ENCODE results near the gene RGS7.
"Not testable (repeated sequence)": the region's sequence is repeated elsewhere in the genome, so short reads cannot be mapped to it uniquely, and the experiment has no call there.

RGS7 gene

DNA sequence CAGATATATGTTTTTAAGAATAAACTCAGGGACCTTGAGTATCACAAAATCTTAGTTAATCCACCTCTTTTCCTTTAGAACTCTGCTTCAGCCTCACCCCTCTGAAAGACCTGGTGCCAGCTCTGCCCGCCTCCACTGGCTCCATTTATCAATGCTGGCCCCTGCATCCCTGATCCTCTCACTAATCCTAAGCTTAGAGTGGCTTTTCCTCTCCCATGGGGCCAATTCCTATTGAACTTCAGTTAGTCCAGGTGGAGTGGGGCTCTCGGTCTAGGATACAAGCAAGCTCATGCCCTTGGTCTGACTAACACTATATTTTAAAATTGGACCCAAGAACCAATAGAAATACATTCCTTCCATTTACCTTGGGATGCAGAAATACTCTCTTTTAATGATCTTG, 87.0 kb downstream of the RGS7 start:
- no peak for DNase-seq

DNA sequence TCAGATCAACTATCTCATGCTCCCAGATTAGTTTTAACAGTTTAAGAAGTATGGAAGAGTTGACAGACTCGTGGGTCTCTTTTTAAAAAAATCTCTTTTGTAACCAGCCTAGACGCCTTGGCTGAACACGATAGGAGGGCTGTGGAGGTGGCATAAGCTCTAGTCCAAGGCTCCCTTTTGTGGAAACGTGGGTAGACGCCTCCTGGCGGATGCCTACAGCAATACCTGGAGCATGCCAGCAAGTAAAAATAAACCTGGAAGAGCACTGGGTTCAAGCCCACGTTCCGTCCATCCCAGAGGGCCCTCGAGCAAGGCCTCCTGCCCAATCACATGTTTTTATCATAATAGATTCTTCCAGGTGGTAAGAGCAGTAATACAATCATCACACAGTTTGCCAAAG, 87.9 kb downstream of the RGS7 start:
- no peak for DNase-seq

DNA sequence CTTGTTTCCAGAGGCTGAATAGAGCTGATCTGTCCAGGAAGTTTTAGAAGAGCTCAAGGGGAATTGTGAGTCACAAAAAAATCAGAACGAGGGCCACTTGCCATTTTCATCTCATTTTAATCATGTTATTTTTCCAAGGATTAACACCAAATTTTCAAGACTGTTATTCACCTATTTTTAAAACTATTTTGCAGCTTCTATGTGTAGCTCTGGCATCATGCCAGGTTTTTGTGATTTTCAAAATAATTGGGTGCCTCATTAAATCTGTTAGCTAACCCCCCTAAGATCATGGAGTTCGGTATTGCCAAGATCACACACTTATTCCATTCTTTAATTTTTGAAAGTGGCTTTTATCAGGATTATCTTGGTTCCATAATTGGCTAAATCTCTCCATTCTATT, 90.9 kb downstream of the RGS7 start:
- DNase-seq: no peak

DNA sequence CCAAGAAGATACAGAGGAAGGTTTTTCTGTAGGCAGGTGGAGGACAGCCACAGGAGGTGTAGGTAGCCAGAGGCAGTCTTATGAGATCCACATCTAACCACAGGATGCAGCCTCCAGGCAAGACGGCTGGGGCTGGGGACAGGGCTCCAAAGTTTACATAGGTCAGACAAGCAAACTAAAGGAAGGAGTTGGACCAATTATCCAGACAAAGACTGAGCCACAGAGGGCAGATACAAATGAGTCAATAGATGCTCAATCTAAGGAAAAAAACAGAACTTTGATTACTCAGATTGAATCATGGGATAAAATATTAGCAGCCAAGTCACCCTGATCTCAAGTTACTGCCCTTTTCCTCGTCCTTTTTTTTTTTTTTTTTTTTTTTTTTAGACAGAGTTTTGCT, 91.6 kb downstream of the RGS7 start:
- DNase-seq: no peak

DNA sequence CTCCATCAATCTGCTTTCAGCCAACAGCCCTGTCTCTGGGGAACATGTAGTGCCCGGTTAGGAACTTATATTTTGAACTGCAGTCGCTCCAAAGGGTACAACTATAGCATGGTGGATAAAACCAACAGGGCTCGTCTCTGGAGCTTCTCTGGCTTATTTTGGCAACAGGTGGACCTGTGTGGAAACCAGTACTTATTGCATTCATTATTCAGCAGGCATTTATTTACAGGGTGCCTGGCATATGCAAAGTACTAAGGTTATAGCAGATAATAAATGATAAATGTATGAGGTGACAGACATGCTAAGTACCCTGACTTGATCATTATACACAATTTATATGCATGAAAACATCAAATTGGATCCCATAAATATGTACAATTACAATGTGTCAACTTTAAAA, 93.7 kb downstream of the RGS7 start:
- DNase-seq: no peak

DNA sequence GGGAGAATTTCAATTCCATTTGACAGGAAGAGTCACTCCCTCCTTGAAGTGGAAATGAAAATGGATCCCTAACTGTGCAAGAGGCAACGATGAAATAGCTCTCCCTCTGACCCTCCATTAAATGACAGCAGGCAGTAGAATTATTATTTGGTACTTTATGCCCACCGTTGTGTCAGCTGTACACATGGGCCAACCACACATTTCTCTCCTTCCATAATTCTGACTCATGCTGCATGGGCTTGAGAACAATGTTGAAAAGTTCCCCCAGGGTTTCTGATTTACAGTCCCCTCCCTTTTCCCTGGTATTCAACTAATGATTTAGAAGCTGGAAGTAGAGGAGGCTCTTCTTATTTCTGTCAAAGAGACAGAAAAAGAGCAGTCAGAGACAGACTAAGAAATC, 103.5 kb downstream of the RGS7 start:
- DNase-seq: no peak

DNA sequence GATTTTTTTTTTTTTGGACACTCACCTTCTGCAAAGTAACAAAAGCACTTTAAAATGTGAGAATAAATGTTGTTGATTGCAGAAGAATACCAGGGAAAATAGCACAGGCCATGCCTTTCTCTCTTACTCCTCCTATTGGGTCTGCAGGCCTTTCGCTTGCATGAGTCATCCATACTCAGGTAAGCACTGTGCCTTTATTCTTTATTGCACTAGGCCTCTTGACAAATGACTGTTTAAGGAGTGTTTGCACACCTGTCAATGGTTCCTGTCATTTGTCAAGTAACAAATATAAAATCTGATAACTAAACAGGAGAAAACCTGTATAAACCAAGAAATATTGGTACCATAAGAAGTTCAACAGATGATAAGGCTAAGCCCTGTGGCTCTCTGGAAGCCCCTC, 106.5 kb downstream of the RGS7 start:
- no peak for DNase-seq

DNA sequence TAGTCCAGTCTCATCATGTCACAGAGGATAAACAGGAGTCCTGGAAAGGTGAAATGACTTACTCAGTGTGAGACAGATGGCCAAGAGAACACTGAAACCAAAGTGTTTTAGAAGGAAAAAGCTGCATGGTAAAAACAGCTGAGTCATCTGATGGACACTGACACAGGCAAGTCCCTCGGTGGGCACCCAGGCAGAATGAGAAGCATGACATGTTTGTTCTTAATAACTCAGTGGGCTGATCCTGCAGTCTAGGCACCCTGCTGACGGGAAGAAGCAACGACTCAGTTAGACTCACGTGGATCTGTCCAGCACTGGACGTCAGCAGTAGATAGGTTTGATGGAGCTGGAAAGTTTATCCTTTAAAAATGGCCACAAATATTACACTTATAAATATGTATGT, 116.9 kb downstream of the RGS7 start:
- DNase-seq: no peak

DNA sequence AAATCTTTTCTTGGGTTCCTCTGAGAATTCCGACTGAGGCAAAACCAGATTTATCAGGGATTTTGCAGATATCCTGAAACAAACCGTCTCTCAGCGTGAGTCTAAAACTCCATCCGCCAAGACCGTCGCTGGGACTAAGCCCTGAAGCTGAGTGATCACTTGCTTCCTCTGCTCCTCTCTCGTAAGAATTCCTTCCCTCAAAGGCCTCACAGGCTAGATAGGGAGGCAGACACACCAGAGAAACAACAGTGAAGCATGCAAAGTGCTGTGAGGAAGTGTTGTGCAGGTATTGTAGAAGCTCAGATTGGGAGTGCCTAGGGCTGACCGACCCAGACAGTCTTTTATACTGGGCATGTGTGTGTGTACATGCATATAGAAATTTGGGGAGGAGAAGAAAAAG, 119.1 kb downstream of the RGS7 start:
- no peak for DNase-seq

DNA sequence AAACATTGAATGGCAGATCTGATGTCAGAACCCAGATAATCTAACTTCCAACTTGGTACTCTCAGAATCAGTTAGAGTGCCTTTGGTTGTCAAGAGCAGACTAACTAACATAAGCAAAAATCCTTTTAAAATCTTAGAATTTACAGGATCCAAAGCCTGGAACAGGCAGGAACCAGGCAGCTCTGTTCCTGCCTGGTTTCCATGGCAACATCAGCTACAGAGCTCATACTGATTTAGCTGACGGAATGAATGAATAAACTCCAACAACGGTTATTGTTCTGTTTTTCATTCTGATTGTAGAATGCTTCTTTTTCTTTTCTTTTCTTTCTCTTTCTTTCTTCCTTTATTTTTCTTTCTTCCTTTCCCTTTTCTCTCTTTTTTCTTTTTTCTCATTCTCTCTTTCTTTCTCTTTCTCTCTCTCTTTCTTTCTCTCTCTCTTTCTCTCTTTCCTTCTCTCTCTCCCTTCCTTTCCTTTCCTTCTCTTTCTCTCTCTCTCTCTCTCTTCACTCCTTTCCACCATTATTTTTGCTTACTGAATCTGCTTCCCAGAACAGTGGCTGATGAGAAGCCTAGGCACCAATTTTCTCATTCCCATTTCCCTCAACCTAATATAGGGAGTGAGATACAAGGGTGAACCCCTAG, 121.6 kb downstream of the RGS7 start:
- no peak for DNase-seq

DNA sequence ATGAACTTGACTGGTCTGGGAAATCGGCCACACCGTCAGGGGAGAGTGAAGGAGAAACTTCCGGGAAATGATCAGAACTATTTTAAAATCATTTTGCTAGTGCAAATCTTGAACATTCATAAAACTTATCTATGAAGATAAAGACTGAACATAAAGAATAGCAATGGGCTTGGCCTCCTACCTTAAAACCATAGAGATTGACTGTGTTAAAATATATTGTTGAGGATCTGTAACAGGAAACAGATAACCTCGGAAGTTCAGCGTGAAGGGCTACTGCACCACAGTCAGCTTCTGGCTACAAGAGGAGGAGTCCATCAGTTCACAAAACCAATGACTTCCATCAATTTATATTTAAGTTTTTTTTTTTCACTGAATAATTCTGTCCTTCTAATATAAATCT, 127.3 kb downstream of the RGS7 start:
- no peak for DNase-seq

DNA sequence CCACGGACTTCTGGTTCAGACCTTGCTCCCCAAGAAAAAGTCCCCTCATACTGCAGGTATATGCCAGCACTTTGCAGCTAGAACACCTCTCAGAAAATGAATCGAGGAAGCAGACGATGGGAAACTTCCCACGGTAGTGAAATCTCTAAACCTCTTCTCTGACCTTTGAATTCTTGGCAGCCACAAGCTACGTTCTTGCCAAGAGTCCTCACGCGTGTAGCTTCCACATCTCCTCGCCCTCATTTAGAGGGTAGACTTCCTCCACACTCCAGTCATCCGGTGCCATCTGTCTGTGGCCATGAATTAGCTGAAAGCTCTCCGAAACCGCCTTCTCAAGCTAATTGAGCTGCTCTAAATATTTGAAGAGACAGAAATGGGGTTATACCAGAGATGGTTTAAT, 127.8 kb downstream of the RGS7 start:
- no peak for DNase-seq

DNA sequence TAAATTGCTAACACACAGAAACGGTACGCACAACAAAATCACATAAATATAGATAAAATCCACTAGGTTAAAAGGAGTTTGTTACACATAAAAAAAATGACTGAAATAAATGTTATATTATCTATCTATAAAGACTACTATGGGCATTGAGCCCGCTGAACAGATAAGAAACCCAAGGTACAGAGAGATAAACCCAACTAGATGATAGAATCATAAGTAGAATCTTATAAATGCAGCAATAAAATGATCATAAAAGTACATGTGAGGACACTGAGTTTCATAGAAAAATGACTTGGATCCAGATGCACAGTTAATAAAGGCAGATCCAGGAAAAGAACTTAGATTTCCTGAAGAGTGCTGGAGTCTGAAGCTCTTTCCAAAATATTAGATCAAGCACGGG, 128.7 kb downstream of the RGS7 start:
- no peak for DNase-seq

DNA sequence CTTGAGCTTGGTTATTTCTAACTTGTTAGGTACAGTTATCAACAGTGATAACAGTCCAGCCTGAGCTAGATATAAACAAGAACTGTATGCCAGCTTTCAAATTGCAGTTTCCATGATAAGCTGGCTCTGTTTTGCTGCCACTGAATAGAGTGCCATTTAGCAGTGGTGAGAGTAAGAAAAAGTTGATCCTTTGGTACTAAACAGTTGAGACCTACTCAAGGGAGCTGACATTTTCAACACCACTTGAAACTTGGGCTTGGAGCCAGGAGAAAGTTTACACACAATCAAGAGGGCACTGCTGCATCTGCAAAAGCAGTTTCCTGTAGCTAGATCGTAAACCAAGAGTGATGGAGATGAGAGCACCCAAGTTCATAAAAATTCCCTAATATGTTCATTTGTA, 131.3 kb downstream of the RGS7 start:
- DNase-seq: no peak

DNA sequence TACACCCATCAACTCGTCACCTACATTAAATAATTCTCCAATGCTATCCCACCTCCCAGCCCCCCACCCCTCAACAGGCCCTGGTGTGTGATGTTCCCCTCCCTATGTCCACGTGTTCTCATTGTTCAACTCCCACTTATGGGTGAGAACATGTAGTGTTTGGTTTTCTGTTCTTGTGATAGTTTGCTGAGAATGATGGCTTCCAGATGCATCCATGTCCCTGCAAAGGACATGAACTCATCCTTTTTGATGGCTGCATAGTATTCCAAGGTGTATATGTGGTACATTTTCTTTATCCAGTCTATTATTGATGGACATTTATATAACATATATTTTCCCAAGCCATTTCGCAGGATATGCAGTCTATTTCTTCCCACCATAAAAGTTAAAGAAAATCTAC, 132.8 kb downstream of the RGS7 start:
- DNase-seq: not testable (repeated sequence)

DNA sequence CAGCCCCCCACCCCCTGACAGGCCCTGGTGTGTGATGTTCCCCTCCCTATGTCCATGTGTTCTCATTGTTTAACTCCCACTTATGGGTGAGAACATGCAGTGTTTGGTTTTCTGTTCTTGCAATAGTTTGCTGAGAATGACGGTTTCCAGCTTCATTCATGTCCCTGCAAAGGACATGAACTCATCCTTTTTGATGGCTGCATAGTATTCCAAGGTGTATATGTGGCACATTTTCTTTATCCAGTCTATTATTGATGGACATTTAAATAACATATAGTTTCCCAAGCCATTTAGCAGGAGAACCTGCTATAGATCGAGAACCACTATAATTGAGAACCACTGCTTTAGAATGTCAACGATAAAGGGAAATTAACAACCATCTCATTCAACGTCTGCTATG, 134.2 kb downstream of the RGS7 start:
- not testable (repeated sequence) for DNase-seq

DNA sequence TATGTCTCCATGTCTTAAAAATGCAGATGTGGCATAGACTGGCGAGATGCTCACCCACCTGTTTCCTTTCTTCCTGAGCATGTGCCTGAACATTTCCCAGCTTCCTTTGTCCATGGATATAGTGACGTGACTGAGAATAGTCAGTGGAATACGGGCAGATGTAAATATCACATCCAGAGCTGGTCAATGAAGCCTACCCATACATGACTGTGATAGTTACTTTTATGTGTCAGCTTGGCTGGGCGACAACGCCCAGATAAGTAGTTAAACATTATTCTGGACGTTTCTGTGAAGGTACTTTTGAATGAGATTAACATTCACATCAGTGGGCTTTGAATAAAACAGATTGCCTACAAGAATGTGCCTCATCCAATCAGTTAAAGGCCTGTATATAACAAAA, 135.7 kb downstream of the RGS7 start:
- no peak for DNase-seq

DNA sequence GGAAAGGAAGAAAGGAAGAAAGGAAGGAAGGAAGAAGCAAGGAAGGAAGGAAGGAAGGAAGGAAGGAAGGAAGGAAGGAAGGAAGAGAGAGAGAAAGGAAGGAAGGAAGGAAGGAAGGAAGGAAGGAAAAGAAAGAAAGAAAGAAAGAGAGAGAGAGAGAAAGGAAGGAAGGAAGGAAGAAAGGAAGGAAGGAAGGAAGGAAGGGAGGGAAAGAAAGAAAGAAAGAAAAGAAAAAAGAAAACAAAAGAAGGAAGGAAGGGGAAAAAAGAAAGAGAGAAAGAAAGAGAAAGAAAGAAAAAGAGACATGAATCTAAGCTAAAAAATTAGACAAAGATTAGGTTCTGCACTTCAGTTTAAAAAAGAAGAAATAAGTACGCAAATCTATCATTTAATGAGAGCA, 136.1 kb downstream of the RGS7 start:
- DNase-seq: not testable (repeated sequence)

DNA sequence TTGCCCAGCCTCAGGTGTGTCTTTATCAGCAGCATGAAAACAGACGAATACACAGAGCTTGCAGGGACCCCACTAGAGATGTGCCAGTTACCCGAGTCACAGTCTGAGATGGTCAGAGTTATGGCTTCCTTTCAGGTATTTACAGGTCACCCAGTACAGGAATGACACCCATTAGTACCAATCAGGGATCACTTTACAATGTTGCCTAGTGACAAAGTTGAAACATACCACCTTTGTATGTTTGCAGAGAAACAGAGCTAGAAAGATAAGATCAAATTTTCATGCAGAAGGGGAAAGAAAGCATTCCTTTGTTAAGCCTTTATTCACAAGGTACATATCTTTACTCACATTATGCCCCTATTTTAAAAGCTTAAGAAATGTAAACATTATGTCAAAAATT, 137.6 kb downstream of the RGS7 start:
- no peak for DNase-seq

DNA sequence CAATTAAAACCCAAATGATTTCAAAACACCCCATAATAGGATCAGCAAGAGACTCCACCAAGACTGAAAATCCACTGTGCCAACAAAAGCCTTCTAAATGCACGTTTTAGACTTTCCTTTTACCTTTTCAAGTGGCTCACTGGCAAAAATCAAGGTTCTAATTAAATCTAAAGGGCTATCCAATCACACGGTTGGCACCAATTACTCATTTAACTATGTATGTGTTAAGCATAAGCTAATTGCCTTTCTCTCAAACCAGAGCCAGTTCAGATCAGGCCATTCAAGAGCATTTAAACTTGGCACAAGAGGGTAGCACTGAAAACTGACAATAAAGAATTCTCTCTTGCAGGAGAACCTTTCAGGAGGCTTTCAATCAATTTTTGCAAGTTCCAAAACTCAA, 139.5 kb downstream of the RGS7 start:
- DNase-seq: no peak

DNA sequence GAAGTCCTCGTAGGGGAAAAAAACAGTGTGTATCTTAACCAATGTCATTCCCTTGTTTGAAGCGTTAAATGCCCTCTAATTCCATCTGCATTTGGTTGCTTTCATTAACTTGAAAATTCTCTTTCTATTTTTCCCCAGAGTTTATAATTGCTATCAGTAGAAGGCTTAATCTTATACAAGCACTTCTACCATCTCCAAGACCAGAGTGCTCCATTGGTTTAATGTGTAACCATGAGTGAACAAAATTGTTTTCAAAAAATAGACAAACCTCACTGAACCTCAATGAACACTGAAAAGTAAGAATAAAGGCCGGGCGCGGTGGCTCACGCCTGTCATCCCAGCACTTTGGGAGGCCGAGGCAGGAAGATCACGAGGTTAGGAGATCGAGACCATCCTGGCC, 141.3 kb downstream of the RGS7 start:
- DNase-seq: no peak

DNA sequence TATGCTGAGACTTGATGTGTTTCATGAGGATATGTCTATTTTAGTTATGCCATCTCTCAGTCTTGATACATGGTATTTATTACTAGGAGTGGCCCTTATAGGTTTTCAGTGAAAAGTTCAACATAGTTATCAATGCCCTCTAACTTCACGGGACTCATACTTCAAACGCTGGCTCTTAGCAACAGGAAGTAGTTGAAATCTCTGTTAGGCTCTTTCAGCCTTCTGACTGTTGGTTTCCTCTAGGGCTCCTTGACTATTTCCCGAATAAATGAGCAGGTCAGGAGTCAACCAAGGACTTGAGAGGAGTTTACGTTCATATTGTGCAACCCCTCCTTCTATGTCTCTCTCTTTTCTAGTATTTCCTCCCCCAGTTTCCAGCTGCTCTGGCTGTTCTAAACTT, 141.8 kb downstream of the RGS7 start:
- DNase-seq: no peak

DNA sequence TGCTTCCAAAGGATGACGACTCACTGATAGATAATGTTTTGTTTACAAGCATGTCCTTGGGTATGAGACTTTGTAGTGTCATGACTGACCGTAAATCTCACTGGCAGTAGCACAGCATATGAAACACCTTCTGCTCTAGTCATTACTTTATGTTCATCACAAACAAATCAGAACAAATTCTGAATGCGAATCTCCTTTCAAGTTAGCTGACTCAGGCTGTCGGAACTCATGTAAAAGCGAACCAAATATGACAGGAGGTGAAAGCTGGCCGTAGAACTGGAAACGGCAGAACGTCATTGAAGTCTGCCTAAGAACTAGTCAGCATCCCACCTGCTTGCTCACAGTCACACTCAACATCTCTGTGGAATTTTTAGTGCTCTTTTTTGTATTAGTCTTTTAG, 143.9 kb downstream of the RGS7 start:
- no peak for DNase-seq

DNA sequence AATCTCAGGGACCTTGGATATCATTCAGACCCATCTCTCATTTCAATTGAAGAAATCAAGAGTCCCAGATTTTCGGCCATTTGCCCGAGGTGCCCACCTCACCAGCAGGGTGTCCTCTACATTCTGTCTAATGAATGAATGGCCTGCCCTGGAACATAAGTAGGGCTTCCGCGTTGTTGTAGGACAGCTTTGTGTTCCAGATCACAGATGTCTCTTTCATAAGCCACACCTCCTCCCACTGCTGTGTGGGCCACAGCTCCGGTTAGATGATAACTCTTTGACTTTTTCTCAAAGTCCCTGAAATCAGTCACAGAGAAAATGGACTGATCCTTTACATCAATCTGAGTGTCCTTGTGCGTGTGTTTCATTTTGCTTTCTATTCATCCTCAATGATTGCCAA, 144.4 kb downstream of the RGS7 start:
- no peak for DNase-seq

DNA sequence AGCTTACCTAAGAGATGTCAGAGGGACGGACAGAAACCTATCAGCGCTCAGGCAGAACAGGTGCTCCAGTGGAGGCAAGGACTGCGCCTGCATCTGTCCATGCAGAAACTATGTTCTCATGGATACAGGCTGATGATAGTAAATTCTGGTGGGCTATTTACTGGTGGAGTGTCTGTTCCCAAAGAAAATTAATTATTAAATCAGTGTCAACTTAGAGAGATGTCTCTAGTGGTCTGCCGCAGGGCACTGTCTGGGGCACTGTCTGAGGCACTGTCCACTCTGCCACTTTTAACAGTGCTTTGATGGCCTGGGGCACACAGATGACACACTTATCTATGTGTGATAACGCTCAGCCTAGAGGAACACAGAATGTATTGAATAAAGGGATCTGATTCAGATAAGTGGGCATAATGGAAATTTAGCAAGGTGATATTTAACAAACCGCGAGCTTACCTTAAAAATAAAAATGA, 148.1 kb downstream of the RGS7 start:
- no peak for DNase-seq

DNA sequence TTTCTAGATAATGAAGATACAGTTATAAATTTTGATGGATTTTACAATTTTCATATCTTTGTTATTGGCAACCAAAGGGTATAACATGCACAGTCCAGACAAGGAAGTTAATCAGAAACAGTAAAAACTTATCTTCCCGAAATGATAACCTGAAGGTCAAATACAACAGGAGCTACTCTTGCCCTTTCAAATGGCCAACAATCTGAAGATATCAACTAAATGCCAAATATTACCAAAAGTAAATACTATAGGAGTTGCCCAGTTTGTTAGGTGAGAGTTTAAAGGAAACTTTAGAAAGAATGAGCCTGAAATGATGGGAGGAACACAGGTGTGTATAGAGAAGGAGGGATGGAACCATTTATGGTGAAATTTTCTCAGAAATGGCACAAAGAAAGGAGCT, 153.2 kb downstream of the RGS7 start:
- DNase-seq: no peak
